GM19025 (cell line): ENCODE results near the gene GABRP.
"Not testable (repeated sequence)": the region's sequence is repeated elsewhere in the genome, so short reads cannot be mapped to it uniquely, and the experiment has no call there.

Experiments
- ATAC-seq: cut with Tn5 transposase; IDR thresholded peaks from one replicate; pipeline ENCODE4 v1.9.1; 2021; ENCODE audit warnings: mild to moderate bottlenecking, low read depth, moderate library complexity; ENCODE audit not compliant: unreplicated experiment

The GABRP gene

GRCh38 chr5:170788626-170789304 is 5.2 kb downstream of the GABRP start:
- ATAC-seq, result no peak

- ATAC-seq, result peak; percentile 55
Observed at GRCh38 chr5:170791325-170791954, 7.9 kb downstream of the GABRP start.

- no peak for ATAC-seq
Observed at GRCh38 chr5:170792878-170793277, 9.4 kb downstream of the GABRP start.

- no peak for ATAC-seq
Observed at GRCh38 chr5:170795154-170795553, 11.6 kb downstream of the GABRP start.

- no peak for ATAC-seq
Observed at GRCh38 chr5:170805666-170806065, 22.1 kb downstream of the GABRP start.

GRCh38 chr5:170809551-170809950 is 26.0 kb downstream of the GABRP start:
- no peak for ATAC-seq

GRCh38 chr5:170811719-170812118 is 28.2 kb downstream of the GABRP start:
- no peak for ATAC-seq

- ATAC-seq, result no peak
Observed at GRCh38 chr5:170813231-170813630, 29.7 kb downstream of the GABRP start.

GRCh38 chr5:170817195-170817594 is 33.7 kb downstream of the GABRP start:
- ATAC-seq, result no peak

- no peak for ATAC-seq
Observed at GRCh38 chr5:170818232-170818631, 34.7 kb downstream of the GABRP start.

- no peak for ATAC-seq
Observed at GRCh38 chr5:170819824-170820223, 36.3 kb downstream of the GABRP start.

GRCh38 chr5:170821257-170821800 is 37.8 kb downstream of the GABRP start:
- no peak for ATAC-seq

GRCh38 chr5:170826117-170826516 is 42.6 kb downstream of the GABRP start:
- no peak for ATAC-seq

GRCh38 chr5:170832241-170832640 is 48.7 kb downstream of the GABRP start:
- ATAC-seq, result no peak

- not testable (repeated sequence) for ATAC-seq
Observed at GRCh38 chr5:170833981-170834380, 50.5 kb downstream of the GABRP start.

- ATAC-seq, result no peak
Observed at GRCh38 chr5:170836226-170836625, 52.7 kb downstream of the GABRP start.

GRCh38 chr5:170843870-170844269 is 60.3 kb downstream of the GABRP start:
- no peak for ATAC-seq

GRCh38 chr5:170844651-170845050 is 61.1 kb downstream of the GABRP start:
- no peak for ATAC-seq

GRCh38 chr5:170846416-170846815 is 62.9 kb downstream of the GABRP start:
- ATAC-seq, result no peak

GRCh38 chr5:170846846-170847245 is 63.3 kb downstream of the GABRP start:
- ATAC-seq, result no peak

GRCh38 chr5:170848033-170848432 is 64.5 kb downstream of the GABRP start:
- no peak for ATAC-seq

GRCh38 chr5:170849374-170849773 is 65.8 kb downstream of the GABRP start:
- no peak for ATAC-seq
